Measurements from ENCODE around the gene HDAC10. TPM values are rescaled to one million over a fixed set of nuclear protein-coding genes. Genes with fewer than 3 reads are reported as not detected.

The HDAC10 gene
- polyA plus RNA-seq (2012; rRNA removed) = 51.9 and 55.1 TPM in 2 replicates
- polyA plus RNA-seq (2012; cell fraction: cytosol; rRNA removed) = 6.6 and 12.2 TPM in 2 replicates
- polyA plus RNA-seq (2012; cell fraction: nucleus; rRNA removed) = 513 and 740 TPM in 2 replicates

DNA sequence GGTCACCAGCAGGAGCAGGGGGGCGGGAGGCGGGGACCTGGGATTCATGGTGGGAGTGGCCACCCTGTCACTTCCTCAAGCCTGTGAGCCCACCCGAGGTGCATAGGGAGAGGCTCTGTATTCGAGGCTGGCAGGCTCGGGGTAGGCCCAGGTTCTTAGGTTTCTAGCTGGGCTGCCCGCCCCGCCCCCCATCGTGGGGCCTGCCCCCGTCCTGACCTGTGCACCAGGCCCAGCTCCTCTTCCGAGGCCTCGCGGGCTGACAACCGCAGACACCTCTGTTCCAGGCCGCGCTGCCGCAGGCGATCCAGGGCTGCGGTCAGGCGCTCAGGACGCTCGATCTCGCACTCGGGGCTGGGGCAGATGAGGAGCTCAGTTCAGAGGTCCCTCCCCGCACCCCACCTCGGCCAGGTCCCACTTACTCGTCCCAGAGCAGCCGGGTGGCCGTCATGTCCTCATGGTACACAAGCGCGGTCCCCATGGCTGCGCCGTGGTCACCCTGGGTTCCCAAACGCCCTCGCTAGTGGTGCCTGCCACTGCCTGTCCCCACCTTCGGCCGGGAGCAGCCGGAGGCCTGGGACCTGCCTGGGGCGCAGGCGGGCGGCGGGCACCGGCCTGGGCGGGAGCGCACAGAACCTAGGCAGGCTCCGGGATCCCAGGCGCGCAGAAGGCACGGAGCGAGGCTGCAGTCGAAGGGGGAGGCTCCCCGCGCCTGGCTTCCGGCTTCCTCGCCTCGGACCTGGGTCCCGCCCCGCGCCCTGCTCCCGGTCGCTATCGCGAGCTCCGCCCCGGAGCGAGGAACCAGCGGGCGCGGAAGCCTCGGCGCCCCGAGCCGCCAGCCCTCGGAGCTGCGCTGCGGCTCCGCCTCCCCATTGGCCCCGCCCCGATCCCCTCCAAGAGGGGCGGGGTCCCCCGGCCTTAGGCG lies at the start of gene HDAC10:
Gene HDAC10 (minus strand): TSS at position 711 of the 922 bp plus-strand sequence. CDS start 233 bp downstream, at position 478.
- 10% methylated on average over 9 of the region's 81 CpGs for whole genome bisulfite sequencing (ENCODE audit: low lambda C conversion rate)
- TF ChIP-seq EZH2phosphoT487 (IDR thresholded peaks at IDR 0.05; ENCODE audit: borderline replicate concordance, low read depth) (no peak), ZBTB33 (IDR thresholded peaks at IDR 0.05; ENCODE audit: borderline replicate concordance, low read depth) (peak; percentile 93), RAD21 (IDR thresholded peaks at IDR 0.05; ENCODE audit: low read length) (no peak), PBX3 (IDR thresholded peaks at IDR 0.05) (peak; percentile 37), SIN3A (IDR thresholded peaks at IDR 0.05; ENCODE audit: borderline replicate concordance, low read depth, low read length) (peak; percentile 53; the same call in 1 of the 2 replicates), FOXJ3 (CRISPR knock-in tag; IDR thresholded peaks at IDR 0.05) (no peak), NRF1 (IDR thresholded peaks at IDR 0.05; ENCODE audit: low read depth, low read length) (no peak), RCOR1 (IDR thresholded peaks at IDR 0.05; ENCODE audit: low read length) (no peak), FOXM1 (IDR thresholded peaks at IDR 0.05; ENCODE audit: low read depth) (no peak), FOSL2 (IDR thresholded peaks at IDR 0.05; ENCODE audit: borderline replicate concordance, low read depth) (no peak; the same call in 1 of the 2 replicates), EP300 (IDR thresholded peaks at IDR 0.05; ENCODE audit: borderline replicate concordance in 1 of 2, low read depth in 1 of 2, low read length in 1 of 2) (no peak), MXI1 (IDR thresholded peaks at IDR 0.05; ENCODE audit: low read depth, low read length) (0 out of 2 replicates have a peak, but pooled peaks have one; percentile 3), POLR2AphosphoS5 (IDR thresholded peaks at IDR 0.05; ENCODE audit: low read depth, low read length) (peak; percentile 29), ELF1 (IDR thresholded peaks at IDR 0.05) (peak; percentile 78; the same call in 1 of the 2 replicates), TAF1 (IDR thresholded peaks at IDR 0.05; ENCODE audit: borderline replicate concordance, low read depth, low read length) (peak; percentile 43; the same call in 1 of the 2 replicates), JUND (IDR thresholded peaks at IDR 0.05) (0 out of 2 replicates have a peak, but pooled peaks have one; percentile 11), GABPA (IDR thresholded peaks at IDR 0.05; ENCODE audit: low read depth) (peak; percentile 52), REST (IDR thresholded peaks at IDR 0.05; ENCODE audit: low read depth, low read length) (no peak), CHD2 (IDR thresholded peaks at IDR 0.05; ENCODE audit: low read length, partially characterized antibody) (peak; percentile 98), USF1 (IDR thresholded peaks at IDR 0.05; ENCODE audit: borderline replicate concordance, low read depth) (no peak), MEF2A (IDR thresholded peaks at IDR 0.05; ENCODE audit: borderline replicate concordance, low read depth) (no peak)
- TF ChIP-seq, protein P1, sequence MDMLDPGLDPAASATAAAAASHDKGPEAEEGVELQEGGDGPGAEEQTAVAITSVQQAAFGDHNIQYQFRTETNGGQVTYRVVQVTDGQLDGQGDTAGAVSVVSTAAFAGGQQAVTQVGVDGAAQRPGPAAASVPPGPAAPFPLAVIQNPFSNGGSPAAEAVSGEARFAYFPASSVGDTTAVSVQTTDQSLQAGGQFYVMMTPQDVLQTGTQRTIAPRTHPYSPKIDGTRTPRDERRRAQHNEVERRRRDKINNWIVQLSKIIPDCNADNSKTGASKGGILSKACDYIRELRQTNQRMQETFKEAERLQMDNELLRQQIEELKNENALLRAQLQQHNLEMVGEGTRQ (IDR thresholded peaks at IDR 0.05; ENCODE audit: borderline replicate concordance, low read depth, low read length) = no peak
- peak within 1 kb of the TSS; percentile 80 to 89 for H3K4me3 ChIP-seq (ENCODE audit: low read depth in 2 of 2, low read length in 1 of 2)
- H3K4me1 ChIP-seq (ENCODE audit: control insufficient read depth in 1 of 2, insufficient read depth in 2 of 2, low read depth in 1 of 2, low read length in 1 of 2) = peaks cover 6 to 54% of the 10 kb centered on the region in 2 experiments; a peak in 2 of 4 replicates
- POLR2A ChIA-PET = interaction anchor here (0.9 to 2.1 kb wide), 3 partner anchors 10 to 19 kb away, joined by 4 to 10 read pairs (median 4); no protein-coding TSS in a partner anchor
- H3K9me3 ChIP-seq = no peaks in the 10 kb centered on the region
- peak within 1 kb of the TSS; percentile 62 to 86 for H3K27ac ChIP-seq (ENCODE audit: low read depth in 2 of 2, low read length in 1 of 2)
- 0 out of 2 replicates have a peak, but pooled peaks cover 7% of the 10 kb centered on the region for H4K20me1 ChIP-seq (ENCODE audit: insufficient read depth)
- H2AFZ ChIP-seq (ENCODE audit: low read depth) = no peak within 1 kb of the TSS
- H3K9ac ChIP-seq = peak within 1 kb of the TSS; percentile 92
- peak; percentile 94 for DNase-seq
- peaks cover 26% of the 10 kb centered on the region; the same call in 1 of the 2 replicates for H3K79me2 ChIP-seq (ENCODE audit: insufficient read depth)
- CTCF ChIA-PET = interaction anchor here (0.6 to 4.3 kb wide), 19 partner anchors 9 to 434 kb away, joined by 3 to 72 read pairs (median 4); partner anchors contain the start of genes DENND6B, MAPK11, MAPK12 and SCO2
- peaks cover 5 to 31% of the 10 kb centered on the region in 2 experiments for H3K36me3 ChIP-seq (replicated peaks in 1 of 2; ENCODE audit: control insufficient read depth in 1 of 2, insufficient read depth in 2 of 2, low read length in 1 of 2)
- H3K9me2 ChIP-seq = no peaks in the 10 kb centered on the region
- H3K4me2 ChIP-seq = peak within 1 kb of the TSS; percentile 99
- no peaks in the 10 kb centered on the region for H3K27me3 ChIP-seq (ENCODE audit: insufficient read depth)
- peaks cover 31% of the 10 kb centered on the region for H3F3A ChIP-seq (replicated peaks; ENCODE audit: insufficient read depth)
